PC-9 (cell line): ENCODE data around the gene NSUN6. TPM values are rescaled to one million over a fixed set of nuclear protein-coding genes. Genes with fewer than 3 reads are reported as not detected.
A peak's percentile ranks its signal among the peaks of the same experiment; 100 is the strongest.
"Not testable (repeated sequence)": the region's sequence is repeated elsewhere in the genome, so short reads cannot be mapped to it uniquely, and the experiment has no call there.

ENCODE experiments used
- BruUV-seq: library from RNA; stranded (reverse); fragments of 400-500 nt; replicated peaks from 2 replicates; lab custom pipeline; 2021; lab: Mats Ljungman, UMichigan
- CTCF ChIA-PET: fragments of 300-600 bp; sonication (Branson Sonifier 250); formaldehyde crosslinking; loops from one replicate; lab custom pipeline; 2022; ENCODE audit warnings: antibody characterized with exemption; lab: Charles Lee
- POLR2A ChIA-PET: fragments of 300-600 bp; sonication (Branson Sonifier 250); formaldehyde crosslinking; loops from one replicate; lab custom pipeline; 2022; ENCODE audit warnings: antibody characterized with exemption; ENCODE audit not compliant: unreplicated experiment; lab: Charles Lee
- DNase-seq, 2 experiments: peaks; one replicate each; pipeline versions ENCODE4 v3.0.0 to v3.0.0-alpha.2; 2015 to 2022; ENCODE audit warnings: mixed read lengths in 1 of 2
- H2AFZ ChIP-seq: fragments of 200-600 bp; sonication (generic); 2 replicates; pipeline ENCODE4 v1.8.1; 2017; ENCODE audit warnings: antibody characterized with exemption
- H3F3A ChIP-seq: fragments of 200-600 bp; sonication (generic); 2 replicates; pipeline ENCODE4 v1.8.1; 2017; ENCODE audit warnings: antibody characterized with exemption, mild to moderate bottlenecking, low read depth; ENCODE audit not compliant: insufficient read depth
- H3K27ac ChIP-seq: fragments of 200-600 bp; sonication (generic); 2 replicates; pipeline ENCODE4 v1.6.1; 2016; ENCODE audit warnings: mixed run types
- H3K27me3 ChIP-seq: fragments of 200-600 bp; sonication (generic); 2 replicates; pipeline ENCODE4 v1.6.1; 2016; ENCODE audit warnings: low read depth, mixed run types; ENCODE audit not compliant: insufficient read depth
- H3K36me3 ChIP-seq: fragments of 200-600 bp; sonication (generic); 2 replicates; pipeline ENCODE4 v1.6.1; 2016; ENCODE audit warnings: low read depth, mixed run types
- H3K4me1 ChIP-seq: fragments of 200-600 bp; sonication (generic); replicated peaks from 2 replicates; pipeline ENCODE4 v1.6.1; 2016; ENCODE audit warnings: mixed run types; ENCODE audit not compliant: insufficient read depth
- H3K4me2 ChIP-seq: fragments of 200-600 bp; sonication (generic); 2 replicates; pipeline ENCODE4 v1.6.1; 2017; ENCODE audit warnings: mixed run types
- H3K4me3 ChIP-seq: fragments of 200-600 bp; sonication (generic); 2 replicates; pipeline ENCODE4 v1.6.1; 2016; ENCODE audit warnings: mixed run types
- H3K79me2 ChIP-seq: fragments of 200-600 bp; sonication (generic); 2 replicates; pipeline ENCODE4 v1.6.1; 2017; ENCODE audit warnings: low read depth, mixed run types
- H3K9me2 ChIP-seq: fragments of 200-600 bp; sonication (generic); 2 replicates; pipeline ENCODE4 v1.8.1; 2017; ENCODE audit warnings: mild to moderate bottlenecking; ENCODE audit not compliant: insufficient read depth
- H3K9me3 ChIP-seq: fragments of 200-600 bp; sonication (generic); 2 replicates; pipeline ENCODE4 v1.8.1; 2016; ENCODE audit warnings: low read depth; ENCODE audit not compliant: insufficient read depth
- H4K20me1 ChIP-seq: fragments of 200-600 bp; sonication (generic); 2 replicates; pipeline ENCODE4 v1.8.1; 2017; ENCODE audit not compliant: insufficient read depth
- CTCF ChIP-seq: fragments of 200-600 bp; sonication (generic); conservative IDR thresholded peaks from 2 replicates; pipeline ENCODE4 v1.6.1; 2017; ENCODE audit warnings: mixed run types, antibody characterized with exemption, mild to moderate bottlenecking, moderate library complexity
- EZH2 ChIP-seq: fragments of 200-600 bp; sonication (generic); IDR thresholded peaks from 2 replicates; pipeline ENCODE4 v1.8.0; 2017; ENCODE audit warnings: antibody characterized with exemption, low read depth
- intact Hi-C: fragments of 100-400 bp; cut with micrococcal nuclease; formaldehyde crosslinking; loops from one replicate; pipeline ENCODE4 v1.10.0; 2022; ENCODE audit not compliant: unreplicated experiment
- total RNA-seq: library from RNA; stranded (reverse); gene quantifications from 2 replicates; pipeline ENCODE4 v1.2.3, GENCODE V29; 2021

The NSUN6 gene
- total RNA-seq, 1 experiment from 2014 or later, result 11.9 TPM

DNA sequence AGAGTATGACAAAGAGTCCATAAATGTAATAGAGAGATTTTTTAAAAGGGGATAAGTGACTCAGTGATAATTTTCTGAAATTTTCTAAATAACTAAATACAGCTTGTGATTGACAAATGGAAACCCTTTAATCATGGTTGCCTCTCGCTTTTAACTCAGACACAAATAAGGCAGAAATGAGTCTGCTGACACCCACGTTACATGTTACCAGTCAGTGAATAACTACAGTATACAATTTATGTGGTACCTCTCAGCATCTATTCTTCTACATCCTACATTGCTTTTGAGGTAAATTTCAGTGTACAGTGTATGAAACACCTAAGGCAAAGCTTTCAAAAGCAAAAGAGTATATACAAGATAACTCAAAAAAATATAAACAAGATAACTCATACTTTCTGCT is 4.2 kb downstream of the NSUN6 start:
- Histone ChIP-seq H3K9me2 (no peaks in the 10 kb centered on the region), H3K27ac (no peak overlapping the region), H3K4me2 (no peak overlapping the region), H3K27me3 (no peaks in the 10 kb centered on the region), H2AFZ (no peak overlapping the region), H3K36me3 (no peaks in the 10 kb centered on the region), H3K4me3 (no peak overlapping the region), H3F3A (peaks cover 7% of the 10 kb centered on the region), H3K9me3 (no peaks in the 10 kb centered on the region), H3K79me2 (peaks cover 22% of the 10 kb centered on the region), H4K20me1 (no peaks in the 10 kb centered on the region), H3K4me1 (peaks cover 9% of the 10 kb centered on the region)
- CTCF ChIA-PET, result no interaction called here
- intact Hi-C loops, result no loop called here
- TF ChIP-seq CTCF (no peak), EZH2 (no peak)
- POLR2A ChIA-PET, result no interaction called here
- no TSS peak for BruUV-seq
- DNase-seq, result no peak

- H3K4me3 ChIP-seq, H3K9me3 ChIP-seq, BruUV-seq, H3K9me2 ChIP-seq, DNase-seq, H3K79me2 ChIP-seq, H3K36me3 ChIP-seq, H3K27ac ChIP-seq, H3K4me2 ChIP-seq, H4K20me1 ChIP-seq, H3K4me1 ChIP-seq, POLR2A ChIA-PET, intact Hi-C loops, H3F3A ChIP-seq, H2AFZ ChIP-seq, CTCF ChIA-PET, H3K27me3 ChIP-seq: not testable (repeated sequence)
These were observed 11.7 kb downstream of the NSUN6 start for GRCh38 chr10:18639719-18640118.

- intact Hi-C loops, H3K27ac ChIP-seq, H3K27me3 ChIP-seq, DNase-seq, H3K4me1 ChIP-seq, H3K4me3 ChIP-seq, POLR2A ChIA-PET, H3K9me2 ChIP-seq, CTCF ChIA-PET, H3K79me2 ChIP-seq, H3F3A ChIP-seq, H3K36me3 ChIP-seq, H3K4me2 ChIP-seq, BruUV-seq, H2AFZ ChIP-seq, H3K9me3 ChIP-seq, H4K20me1 ChIP-seq: not testable (repeated sequence)
These were observed 14.0 kb downstream of the NSUN6 start for GRCh38 chr10:18637400-18637799.

- no peak overlapping the region for H2AFZ ChIP-seq
- TF ChIP-seq EZH2 (no peak), CTCF (no peak)
- H3K27me3 ChIP-seq, result no peaks in the 10 kb centered on the region
- H3K9me2 ChIP-seq, result no peaks in the 10 kb centered on the region
- ChIA-PET POLR2A (no interaction called here), CTCF (no interaction called here)
- BruUV-seq, result no TSS peak
- H3K4me1 ChIP-seq, result no peaks in the 10 kb centered on the region
- no peak overlapping the region for H3K27ac ChIP-seq
- no peaks in the 10 kb centered on the region for H4K20me1 ChIP-seq
- no peaks in the 10 kb centered on the region for H3K9me3 ChIP-seq
- intact Hi-C loops, result no loop called here
- no peaks in the 10 kb centered on the region for H3F3A ChIP-seq
- DNase-seq, result no peak
- H3K79me2 ChIP-seq, result no peaks in the 10 kb centered on the region
- H3K4me3 ChIP-seq, result no peak overlapping the region
- no peak overlapping the region for H3K4me2 ChIP-seq
- H3K36me3 ChIP-seq, result no peaks in the 10 kb centered on the region
These were observed 15.4 kb downstream of the NSUN6 start for GRCh38 chr10:18635995-18636394.

DNA sequence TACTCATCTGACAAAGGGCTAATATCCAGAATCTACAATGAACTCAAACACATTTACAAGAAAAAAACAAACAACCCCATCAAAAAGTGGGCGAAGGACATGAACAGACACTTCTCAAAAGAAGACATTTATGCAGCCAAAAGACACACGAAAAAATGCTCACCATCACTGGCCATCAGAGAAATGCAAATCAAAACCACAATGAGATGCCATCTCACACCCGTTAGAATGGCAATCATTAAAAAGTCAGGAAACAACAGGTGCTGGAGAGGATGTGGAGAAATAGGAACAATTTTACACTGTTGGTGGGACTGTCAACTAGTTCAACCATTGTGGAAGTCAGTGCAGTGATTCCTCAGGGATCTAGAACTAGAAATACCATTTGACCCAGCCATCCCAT is 18.9 kb downstream of the NSUN6 start:
- H3K36me3 ChIP-seq, H3F3A ChIP-seq, BruUV-seq, H3K27me3 ChIP-seq, H4K20me1 ChIP-seq, POLR2A ChIA-PET, H2AFZ ChIP-seq, H3K4me3 ChIP-seq, H3K27ac ChIP-seq, DNase-seq, H3K9me2 ChIP-seq, H3K9me3 ChIP-seq, CTCF ChIA-PET, H3K4me2 ChIP-seq, H3K4me1 ChIP-seq, intact Hi-C loops, H3K79me2 ChIP-seq: not testable (repeated sequence)

GRCh38 chr10:18627452-18628018 is 23.9 kb downstream of the NSUN6 start:
- Histone ChIP-seq H3K27ac (0 out of 2 replicates have a peak overlapping the region, but pooled peaks have one; percentile 19), H2AFZ (peak overlapping the region; percentile 84), H3K4me2 (peak overlapping the region; percentile 70), H3K4me3 (peak overlapping the region; percentile 59; the same call in 1 of the 2 replicates)
- H3F3A ChIP-seq, H3K79me2 ChIP-seq, intact Hi-C loops, H3K27me3 ChIP-seq, H3K4me1 ChIP-seq, H3K9me2 ChIP-seq, H3K36me3 ChIP-seq, H4K20me1 ChIP-seq, H3K9me3 ChIP-seq: not testable (repeated sequence)
- POLR2A ChIA-PET, result interaction anchor here (0.6 kb wide), 1 partner anchor 48 kb away, joined by 3 read pairs; no protein-coding TSS in a partner anchor
- DNase-seq, result peak; percentile 50 to 80
- BruUV-seq, result TSS peak; percentile 84
- CTCF ChIA-PET, result interaction anchor here (0.6 kb wide), 1 partner anchor 23 kb away, joined by 3 read pairs; no protein-coding TSS in a partner anchor
